Breast epithelium (tissue), 4 donors: ENCODE data around the gene PTPRG. TPM values are rescaled to one million over a fixed set of nuclear protein-coding genes. Genes with fewer than 3 reads are reported as not detected.

Experiments used
- DNase-seq, 2 donors: peaks; one replicate each; pipeline ENCODE4 v3.0.0-alpha.2; 2019; ENCODE audit warnings: low spot score in 2 of 2
- H3K27ac ChIP-seq, 2 donors: fragments of 200-600 bp; sonication (generic) in 1 of 2; one replicate each; pipeline ENCODE4 v1.5.1; 2016 to 2019; ENCODE audit warnings: mild to moderate bottlenecking in 1 of 2
- H3K27me3 ChIP-seq, 2 donors: fragments of 200-600 bp; sonication (generic) in 1 of 2; one replicate each; pipeline versions ENCODE4 v1.5.1 to v1.6.0; 2017 to 2019; ENCODE audit warnings: control low read depth in 1 of 2, mild to moderate bottlenecking in 1 of 2
- H3K36me3 ChIP-seq: fragments of 200-600 bp; one replicate; pipeline ENCODE4 v1.5.1; 2019
- H3K4me1 ChIP-seq, 2 donors: fragments of 200-600 bp; sonication (generic); one replicate each; pipeline ENCODE4 v1.5.1; 2016 to 2019; ENCODE audit warnings: control low read depth in 1 of 2
- H3K4me3 ChIP-seq, 3 donors: fragments of 200-600 bp; sonication (generic); 1 replicate in 2 of 3; 2 replicates in 1 of 3; pipeline ENCODE4 v1.5.1; 2016 to 2019; ENCODE audit warnings: mild to moderate bottlenecking in 3 of 3, moderate library complexity in 2 of 3
- H3K9me3 ChIP-seq, 2 donors: fragments of 200-600 bp; sonication (generic) in 1 of 2; one replicate each; pipeline ENCODE4 v1.5.1; 2016 to 2019; ENCODE audit warnings: control low read depth in 1 of 2
- POLR2A ChIP-seq: fragments of 450-650 bp; IDR thresholded peaks from one replicate; pipeline ENCODE4 v1.6.1; 2016; ENCODE audit warnings: antibody characterized with exemption, mild to moderate bottlenecking, moderate library complexity
- POLR2AphosphoS5 ChIP-seq, 3 donors: sonication (generic); formaldehyde crosslinking; IDR thresholded peaks; one replicate each; pipeline ENCODE4 v1.6.1; 2017; ENCODE audit warnings: antibody characterized with exemption in 3 of 3
- intact Hi-C: fragments of 100-400 bp; cut with DNase I; formaldehyde crosslinking; loops from one replicate; pipeline ENCODE4 v1.15.1; 2023; ENCODE audit warnings: low total_unique reads
- total RNA-seq, 3 donors: library from RNA; depleted of rRNA; stranded (reverse); fragments of >200 nt; gene quantifications; one replicate each; pipeline ENCODE4 v1.1.0, GENCODE V29; 2016
- TF ChIP-seq, protein P1 (sequence below), 3 donors: fragments of 450-650 bp; IDR thresholded peaks; one replicate each; pipeline ENCODE4 v1.5.1; 2016 to 2017; ENCODE audit warnings: antibody characterized with exemption in 3 of 3, mild to moderate bottlenecking in 3 of 3, moderate library complexity in 3 of 3

Gene PTPRG
- total RNA-seq, 3 donors from 2014 or later = 42.3 to 179 (median 61.6) TPM

DNA sequence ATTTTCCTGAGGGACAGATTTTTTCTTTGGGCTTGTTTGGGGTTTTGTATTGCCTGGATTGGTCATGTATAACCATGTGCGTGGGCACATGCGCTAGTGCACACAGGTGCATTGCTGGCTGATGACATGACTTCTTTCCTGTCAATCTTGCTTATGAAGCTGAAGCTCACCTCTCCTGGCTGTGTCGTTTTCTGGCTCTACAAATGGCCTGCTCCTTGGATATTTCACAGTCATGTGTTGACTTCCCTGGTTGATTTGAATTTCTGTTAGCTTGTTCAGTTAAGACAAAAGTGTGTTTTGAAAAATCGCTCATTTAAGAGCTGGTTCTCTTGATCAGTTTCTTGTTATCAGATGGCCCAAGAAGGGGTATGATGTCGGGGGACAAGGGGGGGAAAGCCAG, 11.5 kb downstream of the PTPRG start:
- Histone ChIP-seq H3K4me3 (no peak overlapping the region), H3K9me3 (no peaks in the 10 kb centered on the region), H3K27ac (no peak overlapping the region), H3K27me3 (no peaks in the 10 kb centered on the region), H3K36me3 (no peaks in the 10 kb centered on the region), H3K4me1 (no peaks in the 10 kb centered on the region)
- intact Hi-C loops = no loop called here
- DNase-seq = no peak
- TF ChIP-seq POLR2AphosphoS5 (IDR thresholded peaks at IDR 0.05) (no peak), POLR2A (no peak)
- TF ChIP-seq, protein P1, sequence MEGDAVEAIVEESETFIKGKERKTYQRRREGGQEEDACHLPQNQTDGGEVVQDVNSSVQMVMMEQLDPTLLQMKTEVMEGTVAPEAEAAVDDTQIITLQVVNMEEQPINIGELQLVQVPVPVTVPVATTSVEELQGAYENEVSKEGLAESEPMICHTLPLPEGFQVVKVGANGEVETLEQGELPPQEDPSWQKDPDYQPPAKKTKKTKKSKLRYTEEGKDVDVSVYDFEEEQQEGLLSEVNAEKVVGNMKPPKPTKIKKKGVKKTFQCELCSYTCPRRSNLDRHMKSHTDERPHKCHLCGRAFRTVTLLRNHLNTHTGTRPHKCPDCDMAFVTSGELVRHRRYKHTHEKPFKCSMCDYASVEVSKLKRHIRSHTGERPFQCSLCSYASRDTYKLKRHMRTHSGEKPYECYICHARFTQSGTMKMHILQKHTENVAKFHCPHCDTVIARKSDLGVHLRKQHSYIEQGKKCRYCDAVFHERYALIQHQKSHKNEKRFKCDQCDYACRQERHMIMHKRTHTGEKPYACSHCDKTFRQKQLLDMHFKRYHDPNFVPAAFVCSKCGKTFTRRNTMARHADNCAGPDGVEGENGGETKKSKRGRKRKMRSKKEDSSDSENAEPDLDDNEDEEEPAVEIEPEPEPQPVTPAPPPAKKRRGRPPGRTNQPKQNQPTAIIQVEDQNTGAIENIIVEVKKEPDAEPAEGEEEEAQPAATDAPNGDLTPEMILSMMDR (IDR thresholded peaks at IDR 0.05) = no peak

DNA sequence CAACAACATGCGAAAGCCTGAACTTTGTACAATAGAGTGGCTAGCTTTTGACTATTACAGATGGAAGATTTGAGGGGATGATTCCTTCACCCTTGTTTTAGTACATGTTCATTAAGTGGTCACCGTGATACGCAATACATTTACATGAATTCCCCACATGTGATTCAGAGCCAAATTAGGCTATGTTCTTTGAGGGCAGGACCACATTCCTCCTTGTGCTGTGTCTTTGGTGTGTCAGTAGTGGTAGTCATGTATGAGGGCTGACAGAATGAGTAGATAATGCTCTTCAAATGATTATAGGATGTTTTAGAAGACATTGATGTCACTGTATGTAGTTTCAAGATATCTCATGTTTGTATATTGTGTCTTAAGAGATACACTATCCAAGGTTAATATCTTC, 12.1 kb downstream of the PTPRG start:
- Histone ChIP-seq H3K27ac (no peak overlapping the region), H3K9me3 (no peaks in the 10 kb centered on the region), H3K27me3 (no peaks in the 10 kb centered on the region), H3K4me3 (no peak overlapping the region), H3K36me3 (no peaks in the 10 kb centered on the region), H3K4me1 (peaks cover 0 to 5% of the 10 kb centered on the region in 2 donors)
- TF ChIP-seq, protein P1 (IDR thresholded peaks at IDR 0.05) = no peak
- TF ChIP-seq POLR2AphosphoS5 (IDR thresholded peaks at IDR 0.05) (no peak), POLR2A (no peak)
- intact Hi-C loops = no loop called here
- no peak for DNase-seq

DNA sequence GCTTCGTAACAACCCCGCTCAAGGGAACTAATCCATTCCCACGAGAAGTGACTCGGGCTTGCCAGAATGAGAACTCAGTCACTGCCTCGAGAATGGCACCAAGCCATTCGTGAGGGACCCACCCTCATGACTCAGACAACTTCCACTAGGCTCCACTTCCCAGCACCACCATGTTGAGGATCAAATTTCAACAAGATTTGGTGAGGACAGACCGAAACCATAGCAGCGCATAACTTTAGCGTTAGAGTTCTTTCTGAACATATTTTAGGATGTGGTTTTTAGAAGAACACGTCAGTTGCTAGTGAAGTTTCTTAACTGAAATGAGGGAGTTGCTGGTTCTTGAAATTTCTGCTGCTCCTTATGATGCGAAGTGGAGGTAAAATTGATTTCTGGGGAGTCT, 13.5 kb downstream of the PTPRG start:
- Histone ChIP-seq H3K36me3 (no peaks in the 10 kb centered on the region), H3K27ac (no peak overlapping the region), H3K4me3 (no peak overlapping the region), H3K4me1 (peaks cover 5 to 6% of the 10 kb centered on the region in 2 donors), H3K9me3 (no peaks in the 10 kb centered on the region), H3K27me3 (no peaks in the 10 kb centered on the region)
- no peak for TF ChIP-seq POLR2A
- TF ChIP-seq POLR2AphosphoS5 (IDR thresholded peaks at IDR 0.05) = no peak
- intact Hi-C loops = no loop called here
- no peak for DNase-seq

DNA sequence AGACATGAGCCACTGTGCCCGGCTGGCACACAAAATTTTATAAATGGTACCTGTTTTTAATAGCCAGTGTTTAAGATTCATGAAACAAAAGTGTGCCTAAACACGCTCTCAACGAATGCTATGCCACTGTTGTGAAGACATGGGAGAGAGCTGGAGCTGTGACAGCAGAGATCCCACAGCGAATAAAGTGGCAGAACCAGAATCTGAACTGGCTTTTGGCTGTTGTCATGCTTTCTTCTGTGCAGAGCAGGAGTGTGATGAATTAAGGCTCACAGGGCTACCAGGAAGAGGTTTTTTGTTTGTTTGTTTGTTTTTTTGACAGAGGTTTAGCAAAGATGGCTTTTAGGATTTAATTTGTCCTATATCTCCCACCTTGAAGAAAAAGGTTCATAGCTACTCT, 14.5 kb downstream of the PTPRG start:
- Histone ChIP-seq H3K27ac (no peak overlapping the region), H3K27me3 (no peaks in the 10 kb centered on the region), H3K36me3 (no peaks in the 10 kb centered on the region), H3K9me3 (no peaks in the 10 kb centered on the region), H3K4me1 (peaks cover 5 to 6% of the 10 kb centered on the region in 2 donors), H3K4me3 (no peak overlapping the region)
- intact Hi-C loops = no loop called here
- no peak for DNase-seq
- TF ChIP-seq POLR2A = no peak
- TF ChIP-seq, protein P1 (IDR thresholded peaks at IDR 0.05) = no peak

DNA sequence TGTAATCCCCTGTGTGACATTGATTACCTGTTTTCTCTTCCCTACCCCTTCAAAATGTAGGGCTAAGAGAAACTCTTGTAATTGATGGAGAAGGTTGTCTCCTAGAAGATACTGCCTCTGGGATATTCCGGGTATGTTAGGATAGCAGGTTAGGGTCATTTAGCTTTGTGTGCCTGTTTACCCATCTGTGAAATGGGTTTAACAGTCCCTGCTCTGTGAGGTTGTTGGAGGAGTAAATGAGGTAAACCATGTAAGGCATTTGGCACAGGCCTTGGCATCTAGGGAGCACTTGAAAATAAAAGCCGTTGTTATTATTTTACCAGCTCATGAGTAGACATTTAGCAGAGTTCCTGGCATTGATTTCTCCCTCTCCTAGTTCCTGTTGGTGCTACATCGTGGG, 16.4 kb downstream of the PTPRG start:
- Histone ChIP-seq H3K27ac (no peak overlapping the region), H3K4me3 (no peak overlapping the region), H3K27me3 (no peaks in the 10 kb centered on the region), H3K4me1 (peaks cover 5 to 6% of the 10 kb centered on the region in 2 donors), H3K36me3 (no peaks in the 10 kb centered on the region), H3K9me3 (no peaks in the 10 kb centered on the region)
- intact Hi-C loops = no loop called here
- TF ChIP-seq, protein P1 (IDR thresholded peaks at IDR 0.05) = no peak
- no peak for TF ChIP-seq POLR2A
- no peak for TF ChIP-seq POLR2AphosphoS5 (IDR thresholded peaks at IDR 0.05)
- no peak for DNase-seq
